DND-41 (cell line): ENCODE data around the gene USP13.

ENCODE experiments used
- ATAC-seq: fragments of 200-7000 bp; cut with Tn5 transposase; 3 replicates; pipeline ENCODE4 v1.9.1; 2021; ENCODE audit warnings: low read depth; ENCODE audit not compliant: insufficient read depth
- DNase-seq: peaks from one replicate; pipeline ENCODE4 v3.0.0-alpha.2; 2020
- H2AFZ ChIP-seq: 2 replicates; pipeline ENCODE4 v1.6.0; 2012; ENCODE audit warnings: low read depth, low read length
- H3K27ac ChIP-seq: 2 replicates; pipeline ENCODE4 v1.5.1; 2012; ENCODE audit warnings: low read length, inconsistent platforms
- H3K27me3 ChIP-seq: fragments of 200-600 bp; sonication (generic); 2 replicates; pipeline ENCODE4 v1.6.0; 2012; ENCODE audit warnings: low read length, mild to moderate bottlenecking, inconsistent platforms; ENCODE audit not compliant: insufficient read depth, poor library complexity
- H3K36me3 ChIP-seq: 2 replicates; pipeline ENCODE4 v1.5.1; 2012; ENCODE audit warnings: low read length, inconsistent platforms; ENCODE audit not compliant: insufficient read depth
- H3K4me1 ChIP-seq: 2 replicates; pipeline ENCODE4 v1.5.1; 2012; ENCODE audit warnings: mild to moderate bottlenecking, low read length; ENCODE audit not compliant: insufficient read depth
- H3K4me2 ChIP-seq: 2 replicates; pipeline ENCODE4 v1.6.0; 2012; ENCODE audit warnings: mild to moderate bottlenecking, moderate library complexity, low read length, inconsistent platforms; ENCODE audit not compliant: insufficient read depth
- H3K4me3 ChIP-seq, 2 experiments: fragments of 200-600 bp in 1 of 2; shearing (Covaris generic) in 1 of 2; 2 replicates each; pipeline ENCODE4 v1.5.1; 2012 to 2016; ENCODE audit warnings: inconsistent platforms in 2 of 2, low read length in 2 of 2, mild to moderate bottlenecking in 2 of 2, low read depth in 1 of 2, moderate library complexity in 1 of 2
- H3K79me2 ChIP-seq: 2 replicates; pipeline ENCODE4 v1.6.0; 2012; ENCODE audit warnings: low read length, inconsistent platforms; ENCODE audit not compliant: insufficient read depth
- H3K9ac ChIP-seq: 2 replicates; pipeline ENCODE4 v1.6.0; 2012; ENCODE audit warnings: low read depth, mild to moderate bottlenecking, inconsistent platforms, low read length, moderate library complexity
- H3K9me3 ChIP-seq: 2 replicates; pipeline ENCODE4 v1.5.1; 2012; ENCODE audit warnings: low read length, moderate library complexity, mild to moderate bottlenecking, inconsistent platforms; ENCODE audit not compliant: insufficient read depth, severe bottlenecking
- H4K20me1 ChIP-seq: 2 replicates; pipeline ENCODE4 v1.6.0; 2012; ENCODE audit warnings: low read length; ENCODE audit not compliant: insufficient read depth
- EZH2 ChIP-seq: IDR thresholded peaks from 3 replicates; pipeline ENCODE4 v1.6.1; 2012; ENCODE audit warnings: borderline replicate concordance, low read depth, mild to moderate bottlenecking, moderate library complexity, low read length, inconsistent platforms; ENCODE audit not compliant: severe bottlenecking
- TF ChIP-seq, protein P1 (sequence below): IDR thresholded peaks from 2 replicates; pipeline ENCODE4 v1.5.1; 2012; ENCODE audit warnings: borderline replicate concordance, low read length, moderate library complexity, mild to moderate bottlenecking; ENCODE audit not compliant: poor library complexity, severe bottlenecking; ENCODE audit errors: extremely low read depth

The USP13 gene

GRCh38 chr3:179676081-179676480 is 23.2 kb downstream of the USP13 start:
- ATAC-seq, result no peak
- H3K79me2 ChIP-seq, result peaks cover 75% of the 10 kb centered on the region

DNA sequence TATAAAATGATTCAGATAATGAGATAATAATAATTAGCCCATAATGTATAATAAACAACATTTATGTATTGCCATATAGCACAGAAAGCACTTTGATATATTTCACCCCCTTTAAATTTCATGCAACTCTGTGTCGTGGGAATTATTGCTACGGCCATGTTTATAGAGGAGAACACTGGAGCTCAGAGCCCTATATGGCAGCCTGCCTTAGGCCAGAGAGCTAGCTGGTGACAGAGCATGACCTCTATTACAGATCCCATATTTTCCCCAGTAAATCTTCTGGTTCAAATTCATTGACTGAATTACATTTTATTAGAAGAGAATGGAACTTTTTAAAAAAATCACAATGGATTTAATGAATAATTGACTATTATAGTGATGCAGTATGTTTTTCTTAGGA is 25.0 kb downstream of the USP13 start:
- Histone ChIP-seq H3K4me3 (no peak overlapping the region), H4K20me1 (peaks cover 23% of the 10 kb centered on the region; the same call in 1 of the 2 replicates), H3K9me3 (no peaks in the 10 kb centered on the region), H3K9ac (no peak overlapping the region), H3K4me2 (no peak overlapping the region), H3K4me1 (no peaks in the 10 kb centered on the region), H3K79me2 (peaks cover 69% of the 10 kb centered on the region), H3K36me3 (peaks cover 12% of the 10 kb centered on the region; the same call in 1 of the 2 replicates), H3K27ac (no peak overlapping the region), H3K27me3 (no peaks in the 10 kb centered on the region), H2AFZ (no peak overlapping the region)
- ATAC-seq (no peak), DNase-seq (no peak)
- TF ChIP-seq, protein P1, sequence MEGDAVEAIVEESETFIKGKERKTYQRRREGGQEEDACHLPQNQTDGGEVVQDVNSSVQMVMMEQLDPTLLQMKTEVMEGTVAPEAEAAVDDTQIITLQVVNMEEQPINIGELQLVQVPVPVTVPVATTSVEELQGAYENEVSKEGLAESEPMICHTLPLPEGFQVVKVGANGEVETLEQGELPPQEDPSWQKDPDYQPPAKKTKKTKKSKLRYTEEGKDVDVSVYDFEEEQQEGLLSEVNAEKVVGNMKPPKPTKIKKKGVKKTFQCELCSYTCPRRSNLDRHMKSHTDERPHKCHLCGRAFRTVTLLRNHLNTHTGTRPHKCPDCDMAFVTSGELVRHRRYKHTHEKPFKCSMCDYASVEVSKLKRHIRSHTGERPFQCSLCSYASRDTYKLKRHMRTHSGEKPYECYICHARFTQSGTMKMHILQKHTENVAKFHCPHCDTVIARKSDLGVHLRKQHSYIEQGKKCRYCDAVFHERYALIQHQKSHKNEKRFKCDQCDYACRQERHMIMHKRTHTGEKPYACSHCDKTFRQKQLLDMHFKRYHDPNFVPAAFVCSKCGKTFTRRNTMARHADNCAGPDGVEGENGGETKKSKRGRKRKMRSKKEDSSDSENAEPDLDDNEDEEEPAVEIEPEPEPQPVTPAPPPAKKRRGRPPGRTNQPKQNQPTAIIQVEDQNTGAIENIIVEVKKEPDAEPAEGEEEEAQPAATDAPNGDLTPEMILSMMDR, result no peak
- TF ChIP-seq EZH2, result no peak

More at GRCh38 chr3:179676081-179676480, 23.2 kb downstream of the USP13 start:
- TF ChIP-seq, protein P1, result no peak
- TF ChIP-seq EZH2, result no peak
- Histone ChIP-seq H3K9me3 (no peaks in the 10 kb centered on the region), H3K4me2 (no peak overlapping the region), H2AFZ (no peak overlapping the region), H3K4me3 (no peak overlapping the region), H3K4me1 (no peaks in the 10 kb centered on the region), H4K20me1 (peaks cover 29% of the 10 kb centered on the region; the same call in 1 of the 2 replicates), H3K9ac (no peak overlapping the region), H3K36me3 (0 out of 2 replicates have a peak, but pooled peaks cover 3% of the 10 kb centered on the region), H3K27ac (no peak overlapping the region), H3K27me3 (no peaks in the 10 kb centered on the region)
- DNase-seq, result no peak

- no peak overlapping the region for H3K27ac ChIP-seq
- H4K20me1 ChIP-seq, result peaks cover 8% of the 10 kb centered on the region; the same call in 1 of the 2 replicates
- H2AFZ ChIP-seq, result no peak overlapping the region
- no peak overlapping the region for H3K4me2 ChIP-seq
- H3K9ac ChIP-seq, result no peak overlapping the region
- H3K4me1 ChIP-seq, result no peaks in the 10 kb centered on the region
- H3K36me3 ChIP-seq, result peaks cover 33% of the 10 kb centered on the region
- H3K4me3 ChIP-seq, result no peak overlapping the region
- H3K9me3 ChIP-seq, result no peaks in the 10 kb centered on the region
- H3K79me2 ChIP-seq, result peaks cover 46% of the 10 kb centered on the region
- no peak for DNase-seq
- TF ChIP-seq, protein P1, result no peak
- TF ChIP-seq EZH2, result no peak
- no peaks in the 10 kb centered on the region for H3K27me3 ChIP-seq
- no peak for ATAC-seq
Observed at GRCh38 chr3:179681492-179682263, 28.8 kb downstream of the USP13 start.
